Germinal center (tissue), 1 donor: ENCODE data around the gene MEIOSIN.
A peak's percentile ranks its signal among the peaks of the same experiment; 100 is the strongest.

Experiments used
- DNase-seq: peaks from one replicate; pipeline ENCODE4 v3.0.0; 2012; ENCODE audit warnings: mixed read lengths, low spot score

The MEIOSIN gene

GRCh38 chr19:45765702-45766295 lies 32.6 kb downstream of the MEIOSIN start:
- no peak for DNase-seq

- no peak for DNase-seq
Measured at GRCh38 chr19:45766296-45766868, 33.1 kb downstream of the MEIOSIN start.

GRCh38 chr19:45766869-45767346 lies 33.7 kb downstream of the MEIOSIN start:
- no peak for DNase-seq

DNA sequence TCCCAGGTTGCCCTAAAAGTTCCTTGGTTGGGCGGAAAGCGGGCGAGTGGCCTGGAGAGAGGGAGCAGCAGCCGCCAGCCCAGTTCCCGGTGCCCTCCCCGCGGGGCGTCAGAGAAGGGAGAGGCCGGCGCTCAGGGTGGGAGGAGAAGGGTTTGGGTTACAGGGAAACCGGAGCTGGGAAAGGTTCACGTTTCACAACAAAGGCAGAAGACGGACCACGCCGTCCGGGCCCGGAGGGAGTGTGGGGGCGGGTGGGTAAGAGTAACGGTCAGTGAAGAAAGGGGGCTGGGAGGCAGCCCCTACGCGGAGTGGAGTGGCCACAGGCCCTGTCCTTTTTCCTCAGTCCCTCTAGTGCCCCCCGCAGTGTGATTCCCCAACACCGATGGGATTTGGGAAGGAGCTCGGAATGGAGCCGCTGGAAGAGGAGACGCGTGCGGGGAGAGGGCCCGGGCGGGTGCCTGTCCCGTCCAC lies 34.2 kb downstream of the MEIOSIN start:
- no peak for DNase-seq

DNA sequence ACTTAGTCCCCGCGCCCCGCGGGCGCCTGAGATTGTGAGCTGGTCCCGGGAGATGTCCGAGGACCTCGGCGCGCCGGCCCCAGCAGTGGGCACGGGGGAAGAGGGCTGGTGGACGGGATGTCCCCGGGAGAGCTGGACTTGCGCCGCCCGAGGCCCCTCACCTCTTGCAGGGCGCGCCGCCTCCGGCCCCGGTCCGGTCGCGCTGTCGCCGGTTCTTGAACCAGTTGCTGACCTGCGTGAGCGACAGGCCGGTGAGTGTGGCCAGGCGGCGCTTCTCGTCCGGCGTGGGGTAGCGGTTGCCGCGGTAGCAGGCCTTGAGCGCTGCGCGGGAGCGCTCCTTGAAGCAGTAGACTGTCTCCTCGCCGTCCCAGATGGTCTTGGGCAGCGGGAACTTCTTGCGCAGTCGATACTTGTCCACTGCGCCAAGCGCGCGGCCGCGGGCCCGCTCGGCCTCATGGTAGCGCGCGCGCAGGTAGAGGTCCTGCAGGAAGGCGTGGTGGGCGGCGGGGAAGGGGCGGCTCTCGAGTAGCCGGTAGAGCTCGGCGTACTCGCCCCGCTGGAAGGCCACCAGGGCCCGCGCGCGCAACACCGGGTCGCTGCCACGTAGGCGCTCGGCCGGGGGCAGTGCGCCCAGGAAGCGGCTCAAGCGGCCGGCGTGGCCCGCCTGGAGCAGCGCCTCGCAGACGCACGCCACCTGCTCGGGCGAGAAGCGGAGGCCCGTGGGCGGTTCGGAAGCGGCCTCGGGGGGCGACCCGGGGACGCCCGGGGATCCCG lies 34.8 kb downstream of the MEIOSIN start:
- DNase-seq, result no peak

- DNase-seq, result peak; percentile 57
Measured at GRCh38 chr19:45768655-45768983, 35.4 kb downstream of the MEIOSIN start.

- peak; percentile 98 for DNase-seq
Measured at GRCh38 chr19:45768984-45769782, 35.9 kb downstream of the MEIOSIN start, which contains the start of gene SIX5. SIX5 (minus strand) TSS chr19:45769252; CDS start chr19:45768844, 408 bp downstream.

DNA sequence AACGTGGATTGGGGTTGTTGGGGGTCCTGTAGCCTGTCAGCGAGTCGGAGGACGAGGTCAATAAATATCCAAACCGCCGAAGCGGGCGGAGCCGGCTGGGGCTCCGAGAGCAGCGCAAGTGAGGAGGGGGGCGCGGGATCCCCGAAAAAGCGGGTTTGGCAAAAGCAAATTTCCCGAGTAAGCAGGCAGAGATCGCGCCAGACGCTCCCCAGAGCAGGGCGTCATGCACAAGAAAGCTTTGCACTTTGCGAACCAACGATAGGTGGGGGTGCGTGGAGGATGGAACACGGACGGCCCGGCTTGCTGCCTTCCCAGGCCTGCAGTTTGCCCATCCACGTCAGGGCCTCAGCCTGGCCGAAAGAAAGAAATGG lies 36.6 kb downstream of the MEIOSIN start:
- peak; percentile 67 for DNase-seq

GRCh38 chr19:45770192-45771101 lies 37.2 kb downstream of the MEIOSIN start:
- DNase-seq, result peak; percentile 96

DNA sequence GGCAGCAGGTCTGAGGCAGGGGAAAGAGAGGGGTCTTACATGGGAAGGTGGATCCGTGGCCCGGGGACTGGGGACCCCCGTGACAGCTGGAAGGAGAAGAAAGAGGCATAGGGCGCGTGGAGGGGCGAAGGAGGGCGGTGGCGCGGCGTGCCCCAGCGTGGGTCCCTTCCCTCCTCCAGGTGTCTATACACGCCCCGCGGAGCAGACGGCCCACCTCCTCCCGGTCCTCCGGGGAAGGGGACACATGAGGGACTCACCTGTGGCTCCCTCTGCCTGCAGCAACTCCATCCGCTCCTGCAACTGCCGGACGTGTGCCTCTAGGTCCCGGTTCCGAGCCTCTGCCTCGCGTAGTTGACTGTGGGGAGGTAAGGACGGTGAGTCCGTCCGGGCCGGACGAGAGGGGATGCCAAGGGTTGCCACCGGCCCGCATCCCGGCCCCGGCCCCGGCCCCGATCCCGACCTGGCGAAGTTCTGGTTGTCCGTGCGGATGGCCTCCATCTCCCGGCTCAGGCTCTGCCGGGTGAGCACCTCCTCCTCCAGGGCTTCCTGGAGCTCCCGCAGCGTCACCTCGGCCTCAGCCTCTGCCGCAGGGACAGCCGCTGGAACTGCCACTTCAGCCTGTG lies 38.2 kb downstream of the MEIOSIN start:
- DNase-seq, result no peak

- DNase-seq, result no peak
Measured at GRCh38 chr19:45772130-45772840, 39.0 kb downstream of the MEIOSIN start.

DNA sequence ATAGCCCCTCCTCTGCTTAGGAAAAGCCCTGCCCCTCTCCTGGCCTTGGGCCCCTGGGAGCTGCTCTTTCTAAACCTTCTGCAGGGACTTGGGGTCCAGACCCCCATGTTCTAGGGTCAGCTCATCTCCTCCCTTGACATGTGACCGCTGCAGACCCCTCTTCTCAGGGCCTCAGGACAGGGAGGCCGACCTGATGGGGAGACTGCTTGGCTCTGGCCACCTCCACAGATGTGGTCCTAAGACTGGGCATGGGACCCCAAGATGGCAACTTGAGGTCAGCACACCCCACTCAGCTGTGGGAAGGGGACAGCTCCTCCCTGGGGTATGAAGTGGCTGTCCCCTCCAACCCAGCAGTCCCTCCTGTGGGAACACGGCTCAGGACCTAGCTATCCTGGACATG lies 39.7 kb downstream of the MEIOSIN start:
- DNase-seq, result no peak

DNA sequence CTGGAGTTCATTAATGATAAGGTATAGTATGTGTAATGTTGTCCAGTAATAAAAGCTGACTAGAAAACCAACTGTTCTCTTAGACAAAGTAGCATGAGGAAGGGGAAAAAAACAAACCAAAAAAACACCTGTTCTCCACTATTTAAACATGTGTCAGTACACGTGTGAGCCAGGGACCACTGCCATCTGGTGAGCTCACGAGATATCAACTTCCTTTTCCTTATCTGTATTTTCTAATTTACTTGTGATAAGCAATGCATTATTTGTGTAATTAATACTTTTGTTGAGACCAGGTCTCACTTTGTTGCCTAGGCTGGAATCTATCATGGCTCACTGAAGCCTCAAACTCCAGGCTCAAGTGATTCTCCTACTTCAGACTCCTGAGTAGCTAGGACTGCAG lies 40.1 kb downstream of the MEIOSIN start:
- DNase-seq, result no peak

- no peak for DNase-seq
Measured at GRCh38 chr19:45774765-45775164, 41.5 kb downstream of the MEIOSIN start.

DNA sequence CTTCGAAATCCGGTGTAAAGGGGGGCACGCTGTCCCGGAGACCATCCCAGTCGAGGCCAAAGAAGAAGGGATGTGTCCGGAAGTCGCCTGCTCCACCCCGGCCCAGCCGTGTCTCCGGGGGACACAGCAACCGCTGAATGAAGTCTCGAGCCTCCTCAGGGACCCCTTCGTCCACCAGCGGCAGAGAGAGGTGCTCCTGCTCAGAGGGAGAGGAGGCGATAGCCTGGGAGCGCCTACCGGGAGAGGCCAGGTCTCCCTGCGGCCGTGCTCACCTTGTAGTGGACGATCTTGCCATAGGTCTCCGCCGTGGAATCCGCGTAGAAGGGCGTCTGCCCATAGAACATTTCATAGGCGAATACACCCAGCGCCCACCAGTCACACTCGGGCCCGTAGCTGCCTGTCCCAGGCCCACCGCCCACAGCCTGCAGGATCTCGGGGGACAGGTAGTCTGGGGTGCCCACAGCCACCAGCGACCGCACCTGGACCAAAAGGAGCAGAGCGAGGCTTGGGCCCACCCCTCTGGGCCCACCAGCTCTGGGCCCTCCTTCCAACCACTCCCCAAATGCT lies 44.2 kb downstream of the MEIOSIN start:
- DNase-seq, result no peak

- no peak for DNase-seq
Measured at GRCh38 chr19:45778010-45778661, 44.9 kb downstream of the MEIOSIN start.

- DNase-seq, result peak; percentile 94
Measured at GRCh38 chr19:45779231-45780145, 46.2 kb downstream of the MEIOSIN start.

DNA sequence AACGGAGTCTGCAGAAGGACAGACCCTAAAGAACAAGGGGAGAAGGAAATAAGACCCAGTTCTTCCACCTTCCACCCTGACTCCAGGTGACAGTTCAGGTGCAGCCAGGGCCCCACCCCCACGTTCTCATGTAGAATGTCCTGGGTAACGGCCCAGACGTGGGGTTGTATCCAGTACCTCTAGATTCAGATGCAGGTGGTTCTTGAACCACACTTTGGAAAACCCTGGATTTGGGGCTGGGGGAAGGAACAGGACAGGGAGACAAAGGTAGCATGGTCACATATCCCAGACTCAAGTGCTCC lies 46.9 kb downstream of the MEIOSIN start:
- DNase-seq, result no peak
